NCI-H2227 treated with DMSO at 0.1 percent for 48 hours (cell line): ENCODE results near the gene SRMS.

Source experiments
- DNase-seq: peaks from one replicate; lab custom pipeline; 2025; lab: John Stamatoyannopoulos, UW

The SRMS gene

GRCh38 chr20:63547725-63548480 is at the start of gene SRMS:
TSS of gene SRMS (minus strand) at chr20:63547749. CDS start at chr20:63547463, 286 bp downstream.
- no peak for DNase-seq

GRCh38 chr20:63596423-63596822 is 48.9 kb upstream of the SRMS start:
- no peak for DNase-seq

GRCh38 chr20:63595416-63596127 is 48.0 kb upstream of the SRMS start:
- no peak for DNase-seq

- no peak for DNase-seq
Measured at GRCh38 chr20:63594043-63594561, 46.6 kb upstream of the SRMS start.

- DNase-seq = no peak
Measured at GRCh38 chr20:63592661-63593060, 45.1 kb upstream of the SRMS start.

- no peak for DNase-seq
Measured at GRCh38 chr20:63591786-63592355, 44.3 kb upstream of the SRMS start.

GRCh38 chr20:63591147-63591533 is 43.6 kb upstream of the SRMS start:
- DNase-seq = no peak

GRCh38 chr20:63590218-63591146 is 42.9 kb upstream of the SRMS start:
- DNase-seq = no peak

- DNase-seq = no peak
Measured at GRCh38 chr20:63589261-63590217, 42.0 kb upstream of the SRMS start.

- no peak for DNase-seq
Measured at GRCh38 chr20:63588641-63589041, 41.1 kb upstream of the SRMS start.

- no peak for DNase-seq
Measured at GRCh38 chr20:63587776-63588591, 40.4 kb upstream of the SRMS start.

GRCh38 chr20:63587256-63587655 is 39.7 kb upstream of the SRMS start:
- DNase-seq = no peak

GRCh38 chr20:63586797-63587196 is 39.2 kb upstream of the SRMS start:
- DNase-seq = no peak

GRCh38 chr20:63585616-63586565 is 38.3 kb upstream of the SRMS start:
- DNase-seq = no peak

- DNase-seq = no peak
Measured at GRCh38 chr20:63582382-63583063, 35.0 kb upstream of the SRMS start.

- no peak for DNase-seq
Measured at GRCh38 chr20:63580796-63581461, 33.4 kb upstream of the SRMS start.

GRCh38 chr20:63579017-63579694 is 31.6 kb upstream of the SRMS start:
- no peak for DNase-seq
